GM12878 (cell line): ENCODE data around the gene FGD4. TPM values are rescaled to one million over a fixed set of nuclear protein-coding genes. Genes with fewer than 3 reads are reported as not detected.
"Not testable (repeated sequence)": the region's sequence is repeated elsewhere in the genome, so short reads cannot be mapped to it uniquely, and the experiment has no call there.

Source experiments
- ATAC-seq: fragments of 200-7000 bp; cut with Tn5 transposase; 3 replicates; pipeline ENCODE4 v1.9.1; 2020; ENCODE audit warnings: mild to moderate bottlenecking, moderate library complexity
- BruUV-seq: library from RNA; stranded (reverse); fragments of 400-500 nt; replicated peaks from 2 replicates; lab custom pipeline; 2021; lab: Mats Ljungman, UMichigan
- CTCF ChIA-PET: fragments of 300-600 bp; sonication (Branson Sonifier 250); formaldehyde crosslinking; extraction: SDS; loops from one replicate; lab custom pipeline; 2021; ENCODE audit warnings: inconsistent platforms; lab: Yijun Ruan, JAX
- POLR2A ChIA-PET: fragments of 350-600 bp; formaldehyde crosslinking; extraction: SDS; loops from one replicate; lab custom pipeline; 2021; ENCODE audit warnings: inconsistent platforms; lab: Charles Lee
- RAD21 ChIA-PET: fragments of 300-600 bp; sonication (Branson Sonifier 250); formaldehyde crosslinking; loops from one replicate; lab custom pipeline; 2023; ENCODE audit warnings: antibody characterized with exemption; ENCODE audit not compliant: unreplicated experiment; lab: Charles Lee
- SMC1A ChIA-PET: fragments of 300-600 bp; sonication (Branson Sonifier 250); formaldehyde crosslinking; loops from one replicate; lab custom pipeline; 2023; ENCODE audit not compliant: unreplicated experiment, uncharacterized antibody; lab: Charles Lee
- DNase-seq: peaks from one replicate; pipeline ENCODE4 v3.0.0-alpha.2; 2011; ENCODE audit warnings: low read depth, low spot score
- FAIRE-seq: peaks from 3 replicates; lab custom pipeline; 2011; peaks lifted over from hg19 to GRCh38; lab: Jason Lieb, UNC
- H2AFZ ChIP-seq: 2 replicates; pipeline ENCODE4 v1.6.0; 2011; ENCODE audit warnings: low read depth, low read length, control low read depth; ENCODE audit not compliant: control insufficient read depth
- H3K27ac ChIP-seq: 2 replicates; pipeline ENCODE4 v1.5.1; 2011; ENCODE audit warnings: control low read depth; ENCODE audit not compliant: control insufficient read depth, insufficient read depth
- H3K27me3 ChIP-seq, 2 experiments: replicated peaks in 1 of 2; 2 replicates each; pipeline versions ENCODE4 v1.6.0 to v1.6.1; 2011; ENCODE audit warnings: low read length in 1 of 2; ENCODE audit not compliant: control insufficient read depth in 2 of 2, insufficient read depth in 2 of 2
- H3K36me3 ChIP-seq, 2 experiments: 2 replicates each; pipeline ENCODE4 v1.5.1; 2011; ENCODE audit warnings: low read length in 1 of 2; ENCODE audit not compliant: control insufficient read depth in 2 of 2, insufficient read depth in 2 of 2
- H3K4me1 ChIP-seq: 2 replicates; pipeline ENCODE4 v1.6.1; 2011; ENCODE audit warnings: mild to moderate bottlenecking, low read length, moderate library complexity, mixed read lengths; ENCODE audit not compliant: control insufficient read depth, insufficient read depth
- H3K4me2 ChIP-seq: 2 replicates; pipeline ENCODE4 v1.6.0; 2011; ENCODE audit warnings: control low read depth; ENCODE audit not compliant: control insufficient read depth, insufficient read depth
- H3K4me3 ChIP-seq: fragments of 200-600 bp; sonication (generic); 2 replicates; pipeline ENCODE4 v1.5.1; 2016
- H3K79me2 ChIP-seq: 2 replicates; pipeline ENCODE4 v1.6.0; 2011; ENCODE audit warnings: low read length; ENCODE audit not compliant: control insufficient read depth, insufficient read depth
- H3K9ac ChIP-seq: 2 replicates; pipeline ENCODE4 v1.8.0; 2011; ENCODE audit warnings: low read length, control low read depth, mixed read lengths; ENCODE audit not compliant: control insufficient read depth, insufficient read depth
- H3K9me3 ChIP-seq: replicated peaks from 3 replicates; pipeline ENCODE4 v1.5.1; 2011; ENCODE audit warnings: mild to moderate bottlenecking, low read length; ENCODE audit not compliant: control insufficient read depth, insufficient read depth
- H4K20me1 ChIP-seq: 2 replicates; pipeline ENCODE4 v1.6.0; 2011; ENCODE audit not compliant: control insufficient read depth, insufficient read depth
- DPF2 ChIP-seq: fragments of 450-650 bp; IDR thresholded peaks from 2 replicates; pipeline ENCODE4 v1.6.1; 2017; ENCODE audit warnings: mild to moderate bottlenecking
- FOS ChIP-seq: IDR thresholded peaks from 3 replicates; pipeline ENCODE4 v1.6.1; 2011; ENCODE audit warnings: borderline replicate concordance; ENCODE audit not compliant: insufficient read length; ENCODE audit errors: extremely low read depth
- JUNB ChIP-seq: IDR thresholded peaks from 2 replicates; pipeline ENCODE4 v1.6.1; 2016; ENCODE audit warnings: antibody characterized with exemption, mild to moderate bottlenecking
- ZNF24 ChIP-seq: fragments of 450-650 bp; IDR thresholded peaks from 2 replicates; pipeline ENCODE4 v1.6.1; 2017; ENCODE audit warnings: antibody characterized with exemption, mild to moderate bottlenecking
- WGBS: methylation state at CpG from one replicate; pipeline ENCODE4 v1.1.6; 2016; ENCODE audit warnings: low lambda C conversion rate; ENCODE audit not compliant: insufficient replicate concordance, insufficient coverage; ENCODE audit errors: missing lambda C conversion rate; 5-methylcytosine and 5-hydroxymethylcytosine counted together
- in situ Hi-C: fragments of 300-500 bp; cut with MboI; formaldehyde crosslinking; loops from 9 replicates; pipeline ENCODE4 v1.14.3; 2018; ENCODE audit warnings: mixed read lengths
- intact Hi-C: fragments of 100-400 bp; cut with micrococcal nuclease; formaldehyde crosslinking; loops from one replicate; pipeline ENCODE4 v1.14.2; 2022; ENCODE audit not compliant: unreplicated experiment
- polyA plus RNA-seq, 11 experiments: library from polyadenylated mRNA; depleted of rRNA in 4 of 11; unstranded in 6 of 11; stranded (reverse) in 5 of 11; fragments of >200 nt; fragmentation: Nextera tagmentation in 4 of 11; fragmentation: Illumina TruSeq in 1 of 11; extraction: Ambion mirVana in 4 of 11; extraction: Trizol in 1 of 11; gene quantifications; 1 replicate in 1 of 11; 2 replicates in 10 of 11; pipeline versions ENCODE4 v1.2.1 to v1.2.3, GENCODE V29; 2011 to 2016; ENCODE audit warnings: inconsistent platforms in 2 of 11, missing spikeins in 2 of 11, low read depth in 1 of 11
- total RNA-seq, 4 experiments: library from RNA; depleted of rRNA in 3 of 4; stranded (reverse); fragments of >200 nt in 3 of 4; fragmentation: Illumina TruSeq in 1 of 4; extraction: Trizol in 1 of 4; gene quantifications; 2 replicates each; pipeline versions ENCODE4 v1.2.1 to v1.2.3, GENCODE V29; 2013 to 2021
- TF ChIP-seq, protein P1 (sequence below): fragments of 450-650 bp; IDR thresholded peaks from 2 replicates; pipeline ENCODE4 v1.6.1; 2014; ENCODE audit warnings: mild to moderate bottlenecking

The FGD4 gene
- total and polyA plus RNA-seq, 10 of the 15 experiments (the other 5 are each of a cell fraction or from before 2014, with no cell fraction given), result 0.01 to 0.18 (median 0.08) TPM; not detected in 3

DNA sequence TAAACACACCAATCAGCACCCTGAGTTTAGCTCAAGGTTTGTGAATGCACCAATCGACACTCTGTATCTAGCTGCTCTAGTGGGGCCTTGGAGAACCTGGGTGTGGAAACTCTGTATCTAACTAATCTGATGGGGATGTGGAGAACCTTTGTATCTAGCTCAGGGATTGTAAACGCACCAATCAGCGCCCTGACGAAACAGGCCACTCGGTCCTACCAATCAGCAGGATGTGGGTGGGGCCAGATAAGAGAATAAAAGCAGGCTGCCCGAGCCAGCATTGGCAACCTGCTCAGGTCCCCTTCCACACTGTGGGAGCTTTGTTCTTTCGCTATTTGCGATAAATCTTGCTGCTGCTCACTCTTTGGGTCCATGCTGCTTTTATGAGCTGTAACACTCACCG, 127.0 kb downstream of the FGD4 start:
- FAIRE-seq, RAD21 ChIA-PET, BruUV-seq: not testable (repeated sequence)

DNA sequence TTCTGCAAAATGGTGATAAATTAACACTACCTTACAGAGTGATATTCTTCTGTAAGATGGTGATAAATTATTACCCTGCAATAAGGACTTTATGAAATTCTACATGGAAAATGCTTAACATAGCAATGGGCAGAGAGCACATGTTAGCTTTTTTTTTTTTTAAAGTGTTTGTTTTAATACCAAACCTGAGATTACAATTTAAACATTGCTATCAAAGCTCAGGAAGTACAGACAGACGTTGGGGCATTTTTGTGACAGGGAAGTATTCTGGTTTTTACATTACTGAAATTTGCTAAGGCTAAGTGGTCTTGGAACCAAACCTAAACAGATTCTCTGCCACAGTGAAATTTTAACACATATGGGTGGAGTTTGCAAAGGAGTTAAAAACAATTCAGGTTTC, 133.1 kb downstream of the FGD4 start:
- SMC1A ChIA-PET, result interaction anchor here (0.8 to 2.5 kb wide), 5 partner anchors 9 to 120 kb away, joined by 3 to 11 read pairs (median 3); no protein-coding TSS in a partner anchor
- no peaks in the 10 kb centered on the region for H4K20me1 ChIP-seq
- TF ChIP-seq FOS (no peak), DPF2 (no peak), JUNB (no peak), ZNF24 (no peak)
- TF ChIP-seq, protein P1, sequence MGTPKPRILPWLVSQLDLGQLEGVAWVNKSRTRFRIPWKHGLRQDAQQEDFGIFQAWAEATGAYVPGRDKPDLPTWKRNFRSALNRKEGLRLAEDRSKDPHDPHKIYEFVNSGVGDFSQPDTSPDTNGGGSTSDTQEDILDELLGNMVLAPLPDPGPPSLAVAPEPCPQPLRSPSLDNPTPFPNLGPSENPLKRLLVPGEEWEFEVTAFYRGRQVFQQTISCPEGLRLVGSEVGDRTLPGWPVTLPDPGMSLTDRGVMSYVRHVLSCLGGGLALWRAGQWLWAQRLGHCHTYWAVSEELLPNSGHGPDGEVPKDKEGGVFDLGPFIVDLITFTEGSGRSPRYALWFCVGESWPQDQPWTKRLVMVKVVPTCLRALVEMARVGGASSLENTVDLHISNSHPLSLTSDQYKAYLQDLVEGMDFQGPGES, result no peak
- RAD21 ChIA-PET, result no interaction called here
- H3K9me3 ChIP-seq, result no peaks in the 10 kb centered on the region
- no peak overlapping the region for H3K4me3 ChIP-seq
- WGBS, result 9% methylated on average over 1 of the region's 1 CpG
- no peaks in the 10 kb centered on the region; a peak in 2 of 4 replicates for H3K27me3 ChIP-seq
- no peak overlapping the region for H3K4me2 ChIP-seq
- CTCF ChIA-PET, result interaction anchor here (1.1 kb wide), 1 partner anchor 19 kb away, joined by 3 read pairs; no protein-coding TSS in a partner anchor
- no peak overlapping the region for H3K27ac ChIP-seq
- no peaks in the 10 kb centered on the region for H3K36me3 ChIP-seq
- H2AFZ ChIP-seq, result no peak overlapping the region
- POLR2A ChIA-PET, result interaction anchor here (0.6 to 1.0 kb wide), 2 partner anchors 10 to 84 kb away, joined by 3 to 4 read pairs; no protein-coding TSS in a partner anchor
- FAIRE-seq (no peak), ATAC-seq (no peak), DNase-seq (no peak)
- H3K9ac ChIP-seq, result no peak overlapping the region
- intact Hi-C loops (no loop called here), in situ Hi-C loops (no loop called here)
- H3K79me2 ChIP-seq, result no peaks in the 10 kb centered on the region
- no peaks in the 10 kb centered on the region for H3K4me1 ChIP-seq
- no TSS peak for BruUV-seq

More for the DNA sequence above, 127.0 kb downstream of the FGD4 start:
- in situ Hi-C loops, POLR2A ChIA-PET, H4K20me1 ChIP-seq, CTCF ChIA-PET, H3K4me2 ChIP-seq, H3K36me3 ChIP-seq, intact Hi-C loops, SMC1A ChIA-PET, DNase-seq, H3K79me2 ChIP-seq, ATAC-seq, H3K4me3 ChIP-seq, H3K9me3 ChIP-seq, H3K27me3 ChIP-seq, H3K9ac ChIP-seq, H2AFZ ChIP-seq, H3K27ac ChIP-seq: not testable (repeated sequence)
- peaks cover 13% of the 10 kb centered on the region for H3K4me1 ChIP-seq
- 91% methylated on average over 9 of the region's 9 CpGs for WGBS
